ENCODE measurements around the gene XXYLT1. TPM values are rescaled to one million over a fixed set of nuclear protein-coding genes. Genes with fewer than 3 reads are reported as not detected.

The XXYLT1 gene
- total and polyA plus RNA-seq, 2 of the 4 experiments (the other 2 are of a cell fraction) = 14.7 to 18.1 TPM

GRCh38 chr3:195036203-195036505, 234.8 kb downstream of the XXYLT1 start:
- intact Hi-C loops (cut with micrococcal nuclease) = no loop called here
- POLR2A ChIA-PET (ENCODE audit: unreplicated experiment) = no interaction called here

More at GRCh38 chr3:195036203-195036505, 234.8 kb downstream of the XXYLT1 start:
- H3K4me2 ChIP-seq (ENCODE audit: low read depth, low read length) = no peak overlapping the region
- in situ Hi-C loops (cut with MboI; ENCODE audit: low sequenced_read_pairs) (no loop called here), dilution Hi-C loops (cut with HindIII; ENCODE audit: low sequenced_read_pairs, unreplicated experiment) (no loop called here)
- H4K20me1 ChIP-seq (ENCODE audit: insufficient read depth, low read length) = no peaks in the 10 kb centered on the region
- H3K9ac ChIP-seq (ENCODE audit: low read depth, low read length) = no peak overlapping the region
- peaks cover 37% of the 10 kb centered on the region for H3K27me3 ChIP-seq (ENCODE audit: control insufficient read depth, insufficient read depth, low read length)
- H3K9me1 ChIP-seq (ENCODE audit: insufficient read depth, low read length) = no peaks in the 10 kb centered on the region
- H3K23ac ChIP-seq (ENCODE audit: low read depth, low read length) = no peak overlapping the region
- no peak overlapping the region for H3K56ac ChIP-seq (ENCODE audit: extremely low read depth, insufficient read depth, low read length)
- ATAC-seq (ENCODE audit: low read depth) (no peak), DNase-seq (no peak)
- peaks cover under 1% of the 10 kb centered on the region; the same call in 1 of the 2 replicates for H3K4me1 ChIP-seq (ENCODE audit: control insufficient read depth, insufficient read depth, low read length)
- H4K91ac ChIP-seq (ENCODE audit: insufficient read depth, low read depth, low read length) = no peak overlapping the region
- no TSS peak for BruUV-seq (replicated peaks)
- H3K9me3 ChIP-seq (ENCODE audit: control insufficient read depth, insufficient read depth, low read length) = peaks cover 4% of the 10 kb centered on the region
- H2BK20ac ChIP-seq (ENCODE audit: low read depth, low read length) = no peak overlapping the region
- H3K14ac ChIP-seq (replicated peaks; ENCODE audit: low read depth, low read length) = no peak overlapping the region
- H3K36me3 ChIP-seq (ENCODE audit: control insufficient read depth, insufficient read depth, low read length) = no peaks in the 10 kb centered on the region
- no peak overlapping the region for H2AK9ac ChIP-seq (replicated peaks; ENCODE audit: low read depth, low read length, poor library complexity)
- H3K27ac ChIP-seq (ENCODE audit: insufficient read depth, low read length) = no peak overlapping the region
- no peak overlapping the region for H2AFZ ChIP-seq (replicated peaks; ENCODE audit: low read length, poor library complexity)
- no peaks in the 10 kb centered on the region for H3K79me1 ChIP-seq (ENCODE audit: low read depth in 1 of 2, low read length in 2 of 2)
- no peak overlapping the region for H2BK5ac ChIP-seq (ENCODE audit: low read depth, low read length, poor library complexity, severe bottlenecking)
- no peak overlapping the region for H2AK5ac ChIP-seq (ENCODE audit: low read depth, low read length)
- no peak overlapping the region for H4K8ac ChIP-seq (ENCODE audit: low read depth in 2 of 2, low read length in 2 of 2)
- TF ChIP-seq MAZ (IDR thresholded peaks at IDR 0.05; ENCODE audit: borderline replicate concordance, low read depth, low read length) (no peak), ELK1 (IDR thresholded peaks at IDR 0.05; ENCODE audit: borderline replicate concordance, low read depth, low read length) (no peak), RCOR1 (IDR thresholded peaks at IDR 0.05; ENCODE audit: insufficient replicate concordance, low read length) (no peak), CEBPB (IDR thresholded peaks at IDR 0.05; ENCODE audit: low read depth, low read length) (no peak), SMC3 (IDR thresholded peaks at IDR 0.05; ENCODE audit: low read depth, low read length) (no peak), RAD21 (IDR thresholded peaks at IDR 0.05; ENCODE audit: low read length) (no peak), POLR2A (IDR thresholded peaks at IDR 0.05; ENCODE audit: low read depth, low read length) (no peak), FOS (IDR thresholded peaks at IDR 0.05; ENCODE audit: low read depth, low read length) (no peak)
- no peak overlapping the region for H4K5ac ChIP-seq (ENCODE audit: low read depth, low read length)
- H3K4ac ChIP-seq (ENCODE audit: low read depth, low read length) = no peak overlapping the region
- H3K4me3 ChIP-seq (ENCODE audit: insufficient read depth, low read depth, low read length) = no peak overlapping the region
- WGBS, 2 experiments (ENCODE audit: extremely low coverage in 2 of 2, insufficient read length in 1 of 2) = 37% methylated on average over 2 of the region's 17 CpGs; no CpG with 5 or more reads in 1 of the 2 experiments
- no peak overlapping the region for H2BK120ac ChIP-seq (ENCODE audit: low read depth, low read length)
- H2BK15ac ChIP-seq (ENCODE audit: low read depth, low read length) = no peak overlapping the region
- CTCF ChIA-PET = no interaction called here
- no peak overlapping the region for H3K18ac ChIP-seq (ENCODE audit: low read depth, low read length)

Measured in IMR-90 (cell line).